C4-2B (cell line): Measurements from ENCODE around the gene CFAP251.

Source experiments
- H3K27ac ChIP-seq: fragments of 450-650 bp; 2 replicates; pipeline ENCODE4 v1.5.1; 2017
- ZFX ChIP-seq: fragments of 450-650 bp; IDR thresholded peaks from 2 replicates; pipeline ENCODE4 v1.6.1; 2017
- TF ChIP-seq, protein P1 (sequence below): fragments of 450-650 bp; conservative IDR thresholded peaks from 2 replicates; pipeline ENCODE4 v1.5.1; 2017; ENCODE audit warnings: mild to moderate bottlenecking

CFAP251 gene

DNA sequence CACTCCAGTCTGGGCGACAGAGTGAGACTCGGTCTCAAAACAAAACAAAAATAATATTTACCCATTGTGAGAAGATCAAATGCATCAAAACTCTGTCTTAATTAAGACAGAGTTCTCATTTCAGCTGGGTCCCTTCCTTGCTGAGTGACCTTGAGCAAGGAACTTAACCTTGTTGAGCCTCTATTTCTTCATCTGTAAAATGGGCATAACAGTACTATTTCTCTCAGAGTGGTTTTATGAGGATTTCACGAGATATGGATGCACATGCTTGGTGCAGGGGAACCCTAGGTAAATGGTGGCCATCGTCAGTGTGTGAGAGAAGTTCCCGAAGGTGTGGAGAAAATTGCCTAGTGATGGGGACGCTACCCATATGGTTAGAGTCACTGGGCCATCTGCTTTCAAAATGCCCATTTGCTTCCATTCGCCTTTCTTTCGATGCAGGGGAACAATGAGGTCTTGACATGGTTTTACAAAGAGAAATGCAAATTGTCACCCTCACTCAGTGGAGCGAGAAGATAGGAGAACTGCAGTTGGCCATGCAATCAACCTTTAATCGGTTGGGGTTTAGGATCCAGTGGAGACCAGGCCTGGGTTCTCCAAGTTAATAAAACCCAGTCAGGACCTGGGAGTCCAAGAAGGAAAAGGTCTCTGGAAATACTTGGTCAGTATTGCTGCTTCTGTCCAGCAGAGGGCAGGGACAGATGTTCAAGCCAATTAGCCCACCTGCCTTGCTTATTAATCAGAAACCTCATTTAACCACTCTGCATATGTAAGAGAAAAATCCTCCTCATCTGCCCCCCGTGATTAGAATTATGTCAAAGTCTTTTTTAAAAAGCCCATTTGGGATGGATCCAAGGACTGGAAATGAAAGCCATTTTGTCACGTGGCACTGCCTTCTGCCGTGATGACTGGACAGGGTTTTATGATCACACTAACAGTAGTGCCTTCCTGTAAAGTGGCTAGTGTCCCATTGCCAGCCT, 37.2 kb downstream of the CFAP251 start:
- H3K27ac ChIP-seq = no peak overlapping the region
- no peak for TF ChIP-seq ZFX
- TF ChIP-seq, protein P1, sequence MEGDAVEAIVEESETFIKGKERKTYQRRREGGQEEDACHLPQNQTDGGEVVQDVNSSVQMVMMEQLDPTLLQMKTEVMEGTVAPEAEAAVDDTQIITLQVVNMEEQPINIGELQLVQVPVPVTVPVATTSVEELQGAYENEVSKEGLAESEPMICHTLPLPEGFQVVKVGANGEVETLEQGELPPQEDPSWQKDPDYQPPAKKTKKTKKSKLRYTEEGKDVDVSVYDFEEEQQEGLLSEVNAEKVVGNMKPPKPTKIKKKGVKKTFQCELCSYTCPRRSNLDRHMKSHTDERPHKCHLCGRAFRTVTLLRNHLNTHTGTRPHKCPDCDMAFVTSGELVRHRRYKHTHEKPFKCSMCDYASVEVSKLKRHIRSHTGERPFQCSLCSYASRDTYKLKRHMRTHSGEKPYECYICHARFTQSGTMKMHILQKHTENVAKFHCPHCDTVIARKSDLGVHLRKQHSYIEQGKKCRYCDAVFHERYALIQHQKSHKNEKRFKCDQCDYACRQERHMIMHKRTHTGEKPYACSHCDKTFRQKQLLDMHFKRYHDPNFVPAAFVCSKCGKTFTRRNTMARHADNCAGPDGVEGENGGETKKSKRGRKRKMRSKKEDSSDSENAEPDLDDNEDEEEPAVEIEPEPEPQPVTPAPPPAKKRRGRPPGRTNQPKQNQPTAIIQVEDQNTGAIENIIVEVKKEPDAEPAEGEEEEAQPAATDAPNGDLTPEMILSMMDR = peak; percentile 63

DNA sequence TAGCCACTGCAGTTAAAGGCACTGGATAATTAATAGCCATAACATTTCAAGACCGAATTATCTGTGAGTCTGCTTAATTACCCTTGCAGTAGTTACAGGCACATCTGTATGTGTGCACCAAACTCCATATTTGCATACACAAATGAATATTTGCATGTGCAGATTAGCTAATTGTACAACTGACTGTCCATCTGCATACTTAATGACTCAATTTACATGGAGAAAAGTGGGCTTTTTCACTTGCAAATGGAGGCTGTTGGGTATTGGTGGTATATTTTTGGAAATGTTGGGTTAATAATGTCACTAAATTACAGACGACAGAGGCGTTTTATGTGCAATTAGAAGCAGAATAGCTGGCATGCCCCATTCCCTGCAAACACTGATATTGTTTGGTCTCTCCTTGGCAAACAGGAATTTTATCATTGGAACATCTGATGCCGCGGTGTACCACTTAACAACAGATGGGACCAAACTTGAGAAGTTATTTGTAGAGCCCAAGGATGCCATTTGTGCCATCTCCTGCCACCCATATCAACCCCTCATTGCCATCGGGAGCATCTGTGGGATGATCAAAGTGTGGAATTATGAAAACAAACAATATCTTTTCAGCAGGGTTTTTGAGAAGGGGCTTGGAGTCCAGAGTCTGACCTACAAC, 39.6 kb downstream of the CFAP251 start:
- no peak overlapping the region for H3K27ac ChIP-seq
- no peak for TF ChIP-seq ZFX
- TF ChIP-seq, protein P1 = no peak

DNA sequence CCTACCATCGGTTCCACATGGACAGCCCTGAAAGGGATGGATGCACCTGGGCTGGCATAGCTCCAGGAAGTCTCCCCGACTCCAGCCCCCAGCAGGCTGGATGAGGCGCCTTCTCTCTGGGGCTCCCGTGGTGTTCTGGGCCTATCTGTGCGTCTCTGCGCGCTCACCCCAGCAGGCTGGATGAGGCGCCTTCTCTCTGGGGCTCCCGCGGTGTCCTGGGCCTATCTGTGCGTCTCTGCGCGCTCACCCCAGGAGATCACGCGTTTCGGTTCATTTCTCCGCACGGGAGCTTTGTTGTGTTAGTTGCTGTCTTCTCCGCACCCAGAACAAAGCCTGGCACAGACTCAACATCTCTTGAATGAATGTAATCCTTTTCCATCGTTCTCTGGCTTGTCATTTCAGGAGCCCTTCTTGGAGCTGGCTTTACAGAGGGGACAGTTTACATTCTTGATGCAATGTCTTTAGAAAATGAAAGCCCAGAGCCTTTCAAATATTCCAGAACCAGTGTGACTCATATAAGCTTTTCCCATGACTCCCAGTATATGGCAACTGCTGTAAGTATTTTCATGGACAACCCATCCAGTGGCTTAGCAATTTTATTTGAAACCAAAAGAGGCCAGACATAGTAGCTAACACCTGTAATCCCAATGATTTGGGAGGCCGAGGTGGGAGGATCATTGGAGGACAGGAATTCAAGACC, 40.3 kb downstream of the CFAP251 start:
- TF ChIP-seq, protein P1 = no peak
- TF ChIP-seq ZFX = no peak
- no peak overlapping the region for H3K27ac ChIP-seq

DNA sequence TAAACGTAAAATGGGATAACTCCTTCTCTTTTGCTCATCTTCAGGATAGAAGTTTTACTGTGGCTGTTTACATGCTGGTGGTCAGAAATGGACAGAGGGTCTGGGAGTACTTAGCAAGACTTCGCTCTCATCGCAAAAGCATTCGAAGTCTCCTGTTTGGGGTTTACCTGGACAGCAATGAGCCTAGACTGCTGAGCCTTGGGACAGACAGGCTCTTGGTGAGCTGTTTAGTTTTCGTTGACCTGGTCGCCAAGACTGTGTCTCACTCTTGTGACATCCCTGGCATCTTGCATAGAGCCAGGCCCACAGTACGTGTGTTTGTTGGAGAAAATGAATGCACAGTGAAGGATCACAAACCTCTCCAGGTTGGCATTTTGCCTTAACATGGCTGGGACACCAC, 42.1 kb downstream of the CFAP251 start:
- TF ChIP-seq ZFX = no peak
- TF ChIP-seq, protein P1 = no peak
- no peak overlapping the region for H3K27ac ChIP-seq

DNA sequence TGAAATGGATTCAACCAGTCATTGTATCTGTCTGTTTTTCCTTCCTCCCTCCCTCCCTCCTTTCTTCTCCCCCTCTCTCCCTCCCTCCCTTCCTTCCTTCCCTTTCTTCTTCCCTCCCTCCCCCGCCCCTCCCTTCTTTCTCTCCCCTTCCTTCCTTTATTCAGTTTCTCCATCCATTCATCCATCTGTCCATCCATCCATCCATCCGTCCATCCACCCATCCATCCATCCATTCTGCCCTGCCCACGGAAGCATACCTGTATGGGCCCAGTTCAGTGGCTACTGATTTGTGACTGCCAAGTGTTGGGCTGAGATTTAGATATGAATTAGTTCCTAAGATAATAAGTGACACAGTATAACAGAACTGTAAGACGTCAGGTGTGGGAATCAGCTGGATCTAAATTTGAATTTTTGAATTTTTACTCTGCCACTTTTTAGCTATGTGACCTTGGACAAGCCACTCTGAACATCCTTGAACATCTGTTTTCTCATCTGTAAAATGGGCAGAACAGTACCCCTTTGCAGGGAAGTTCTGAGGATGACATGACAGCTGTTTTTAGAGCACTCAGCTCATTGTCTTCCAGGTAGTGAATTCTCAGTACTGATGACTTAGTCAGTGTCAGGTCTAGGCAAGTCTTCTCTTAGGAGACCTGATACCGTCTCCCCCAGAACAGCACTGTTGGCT, 42.9 kb downstream of the CFAP251 start:
- H3K27ac ChIP-seq = no peak overlapping the region
- TF ChIP-seq, protein P1 = no peak
- no peak for TF ChIP-seq ZFX

DNA sequence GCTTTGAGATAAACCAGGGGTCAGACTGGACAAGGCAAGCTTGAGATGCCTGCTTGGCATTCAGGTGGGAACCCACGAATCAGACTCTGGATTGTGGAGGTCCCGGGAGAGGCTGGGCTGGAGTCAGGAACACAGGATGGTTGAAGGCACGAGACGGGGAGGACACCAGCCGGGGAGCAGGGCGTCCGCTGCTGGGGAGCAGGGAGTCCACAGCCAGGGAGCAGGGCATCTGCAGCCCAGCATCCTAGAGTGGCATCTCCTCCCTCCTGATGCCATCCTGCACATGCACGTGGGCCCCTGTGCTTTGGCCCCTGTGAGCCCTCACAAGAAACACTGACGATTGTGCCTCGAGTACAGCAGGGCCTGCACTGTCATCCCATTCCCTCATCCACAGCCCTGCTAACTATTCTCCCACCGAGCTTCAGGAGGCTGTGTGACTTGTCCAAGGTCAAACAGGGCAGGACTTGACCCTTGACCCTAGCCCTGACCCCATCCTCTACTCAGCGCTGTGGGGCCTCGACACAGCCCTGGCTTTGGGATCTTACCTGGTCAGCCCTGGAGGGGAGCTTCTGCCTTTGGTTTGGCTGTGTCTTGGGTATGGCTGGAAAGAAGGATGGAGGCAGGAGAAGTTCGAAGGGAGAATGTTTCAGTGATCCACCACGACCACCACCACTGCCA, 45.1 kb downstream of the CFAP251 start:
- TF ChIP-seq, protein P1 = no peak
- TF ChIP-seq ZFX = no peak
- H3K27ac ChIP-seq = no peak overlapping the region
